ENCODE results near the gene CD9.

Gene CD9

DNA sequence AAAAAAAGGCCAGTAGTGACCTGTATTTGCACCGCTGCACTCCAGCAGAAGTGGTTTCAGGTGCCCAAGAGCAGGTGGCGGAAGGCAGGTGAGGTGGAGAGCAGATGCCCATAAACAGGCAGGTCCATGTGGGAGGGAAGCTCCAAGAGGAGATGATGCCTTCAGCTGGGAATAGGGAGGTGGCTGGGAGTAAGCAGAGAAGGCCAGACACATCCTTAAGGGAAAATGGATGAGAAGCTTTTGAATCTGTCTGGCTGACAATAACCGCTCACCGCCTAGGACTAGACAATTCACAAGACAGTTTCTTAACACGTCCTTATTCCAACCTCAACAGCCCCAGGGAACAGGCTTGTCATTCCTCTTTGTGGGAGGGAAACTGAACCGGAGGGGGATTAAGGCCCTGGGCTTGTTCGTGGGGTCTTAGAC lies 66.4 kb downstream of the CD9 start:
- Histone ChIP-seq H3K9me3 (ENCODE audit: control insufficient read depth, insufficient read depth, low read length) (no peaks in the 10 kb centered on the region), H3K27ac (ENCODE audit: low read length) (no peak overlapping the region), H3K4me1 (ENCODE audit: control insufficient read depth, insufficient read depth, low read length) (peaks cover 4% of the 10 kb centered on the region), H3K4me3 (ENCODE audit: low read length) (no peak overlapping the region), H3K36me3 (ENCODE audit: control insufficient read depth, insufficient read depth, low read length) (no peaks in the 10 kb centered on the region), H3K27me3 (ENCODE audit: control insufficient read depth, insufficient read depth, low read length) (no peaks in the 10 kb centered on the region)
- no CpG with 5 or more reads among the region's 7 CpGs for WGBS (ENCODE audit: insufficient coverage, insufficient read length)
- DNase-seq (ENCODE audit: low read depth, low spot score) = no peak

DNA sequence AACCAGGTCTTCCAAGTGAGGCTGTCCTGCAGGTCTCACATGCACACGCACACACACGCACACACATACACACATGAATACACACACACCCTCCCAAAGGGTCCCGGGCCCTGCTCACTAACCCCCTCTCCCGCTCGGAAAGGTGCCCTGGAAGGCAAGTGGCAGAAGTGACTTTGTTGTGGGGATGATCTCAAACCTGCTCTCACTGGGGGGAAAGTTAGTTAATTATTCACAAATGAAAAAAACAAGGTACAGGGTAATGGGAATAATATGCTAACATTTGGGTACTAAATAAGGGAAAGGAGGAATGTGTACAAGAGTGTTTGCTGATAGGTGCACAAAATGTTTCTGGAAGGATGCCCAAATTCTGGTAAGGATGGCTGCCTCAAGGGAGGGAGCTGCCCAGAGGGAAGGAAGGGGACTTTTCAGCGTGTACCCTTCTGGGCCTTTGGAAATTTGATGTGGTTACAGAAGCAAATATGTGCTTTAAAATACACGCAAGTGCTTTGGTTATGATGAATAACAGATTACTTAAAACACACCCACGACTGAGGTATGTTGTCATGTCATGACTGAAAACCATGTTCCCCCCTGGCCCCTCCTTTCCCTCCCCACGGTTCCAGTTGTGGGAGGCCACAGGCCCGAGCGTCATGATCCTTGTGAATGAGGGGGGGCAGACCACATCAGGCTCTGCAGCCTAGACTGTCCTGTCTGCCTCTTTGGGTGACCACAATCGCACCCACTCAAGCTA lies 66.9 kb downstream of the CD9 start:
- no peak overlapping the region for H3K4me3 ChIP-seq (ENCODE audit: low read length)
- no peak for DNase-seq (ENCODE audit: low read depth, low spot score)
- WGBS (ENCODE audit: insufficient coverage, insufficient read length) = no CpG with 5 or more reads among the region's 12 CpGs
- no peaks in the 10 kb centered on the region for H3K27me3 ChIP-seq (ENCODE audit: control insufficient read depth, insufficient read depth, low read length)
- peaks cover 4% of the 10 kb centered on the region for H3K4me1 ChIP-seq (ENCODE audit: control insufficient read depth, insufficient read depth, low read length)
- no peaks in the 10 kb centered on the region for H3K9me3 ChIP-seq (ENCODE audit: control insufficient read depth, insufficient read depth, low read length)
- H3K36me3 ChIP-seq (ENCODE audit: control insufficient read depth, insufficient read depth, low read length) = no peaks in the 10 kb centered on the region
- no peak overlapping the region for H3K27ac ChIP-seq (ENCODE audit: low read length)

DNA sequence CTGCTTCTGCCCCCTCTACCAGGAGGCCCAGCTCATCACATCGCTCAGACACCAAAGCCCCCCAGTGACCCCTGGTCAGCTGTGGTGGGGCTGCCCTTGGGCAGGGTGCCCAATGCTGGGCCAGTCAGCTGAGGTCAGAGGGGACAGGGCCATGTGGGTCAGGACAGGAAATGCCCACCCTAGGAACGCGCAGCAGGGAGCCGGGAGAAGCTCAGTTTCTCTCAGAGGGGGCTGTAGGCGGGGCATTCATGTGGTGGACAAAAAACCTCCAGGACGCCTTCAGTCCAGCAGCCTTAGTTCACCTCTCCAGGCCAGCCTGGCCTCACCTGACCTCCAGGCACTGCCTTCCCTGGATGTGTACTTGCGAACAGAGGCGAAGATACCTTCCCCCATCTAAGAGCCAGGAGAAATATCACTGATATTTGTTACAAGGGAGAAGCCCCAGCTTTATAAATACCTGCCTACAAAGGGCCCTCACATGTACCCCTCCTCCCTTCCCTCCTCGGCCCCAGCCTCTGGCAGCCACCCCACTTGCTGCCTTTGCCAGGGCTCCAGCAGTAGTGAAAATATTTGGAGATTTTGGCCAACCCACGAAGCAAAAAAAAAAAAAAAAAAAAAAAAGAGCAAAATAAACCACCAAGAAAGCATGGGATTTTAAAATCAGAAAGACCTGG lies 68.4 kb downstream of the CD9 start:
- Histone ChIP-seq H3K4me1 (ENCODE audit: control insufficient read depth, insufficient read depth, low read length) (peaks cover 15% of the 10 kb centered on the region), H3K9me3 (ENCODE audit: control insufficient read depth, insufficient read depth, low read length) (no peaks in the 10 kb centered on the region), H3K4me3 (ENCODE audit: low read length) (no peak overlapping the region), H3K27me3 (ENCODE audit: control insufficient read depth, insufficient read depth, low read length) (no peaks in the 10 kb centered on the region), H3K27ac (ENCODE audit: low read length) (no peak overlapping the region), H3K36me3 (ENCODE audit: control insufficient read depth, insufficient read depth, low read length) (no peaks in the 10 kb centered on the region)
- no peak for DNase-seq (ENCODE audit: low read depth, low spot score)
- no CpG with 5 or more reads among the region's 10 CpGs for WGBS (ENCODE audit: insufficient coverage, insufficient read length)

DNA sequence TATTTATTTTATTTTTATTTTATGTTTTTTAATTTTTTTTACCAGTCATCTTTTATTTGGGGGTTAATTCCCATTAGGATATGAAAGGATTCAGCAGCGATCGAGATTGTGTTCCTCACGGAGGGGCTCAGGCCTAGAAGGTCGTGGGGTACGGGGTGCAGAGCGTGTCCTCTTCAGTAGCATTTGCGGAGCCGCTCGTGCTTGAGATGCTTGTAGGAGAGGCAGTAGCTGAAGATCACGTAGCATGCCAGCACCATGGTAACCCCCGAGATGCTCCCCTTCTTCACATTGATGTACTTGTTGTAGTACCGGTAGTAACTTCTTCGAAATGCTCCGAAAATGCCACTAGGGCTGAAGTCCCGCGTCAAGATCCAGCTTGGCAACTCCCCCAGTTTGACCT lies 69.8 kb downstream of the CD9 start:
- no CpG with 5 or more reads among the region's 16 CpGs for WGBS (ENCODE audit: insufficient coverage, insufficient read length)
- peaks cover 18% of the 10 kb centered on the region for H3K4me1 ChIP-seq (ENCODE audit: control insufficient read depth, insufficient read depth, low read length)
- H3K27me3 ChIP-seq (ENCODE audit: control insufficient read depth, insufficient read depth, low read length) = no peaks in the 10 kb centered on the region
- no peak overlapping the region for H3K4me3 ChIP-seq (ENCODE audit: low read length)
- DNase-seq (ENCODE audit: low read depth, low spot score) = no peak
- no peaks in the 10 kb centered on the region for H3K9me3 ChIP-seq (ENCODE audit: control insufficient read depth, insufficient read depth, low read length)
- no peaks in the 10 kb centered on the region for H3K36me3 ChIP-seq (ENCODE audit: control insufficient read depth, insufficient read depth, low read length)
- H3K27ac ChIP-seq (ENCODE audit: low read length) = no peak overlapping the region

DNA sequence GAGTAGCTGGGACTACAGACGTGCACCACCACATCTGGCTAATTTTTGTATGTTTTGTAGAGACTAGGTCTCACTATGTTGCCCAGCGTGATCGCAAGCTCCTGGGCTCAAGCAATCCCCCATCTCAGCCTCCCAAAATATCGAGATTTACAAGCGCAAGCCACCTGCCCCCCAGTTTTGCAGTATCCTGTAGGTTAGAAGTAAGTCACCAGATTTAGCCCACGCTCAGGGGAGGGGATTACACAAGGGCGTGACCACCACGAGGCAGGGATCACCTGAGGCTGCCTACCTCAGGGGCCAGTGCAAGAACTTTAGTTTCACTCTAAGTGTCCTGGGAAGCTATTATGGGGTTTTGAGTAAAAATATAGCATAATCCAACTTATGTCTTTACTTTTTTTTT lies 71.1 kb downstream of the CD9 start:
- DNase-seq (ENCODE audit: low read depth, low spot score) = no peak
- H3K4me3 ChIP-seq (ENCODE audit: low read length) = no peak overlapping the region
- no CpG with 5 or more reads among the region's 8 CpGs for WGBS (ENCODE audit: insufficient coverage, insufficient read length)
- no peaks in the 10 kb centered on the region for H3K27me3 ChIP-seq (ENCODE audit: control insufficient read depth, insufficient read depth, low read length)
- no peak overlapping the region for H3K27ac ChIP-seq (ENCODE audit: low read length)
- no peaks in the 10 kb centered on the region for H3K36me3 ChIP-seq (ENCODE audit: control insufficient read depth, insufficient read depth, low read length)
- no peaks in the 10 kb centered on the region for H3K9me3 ChIP-seq (ENCODE audit: control insufficient read depth, insufficient read depth, low read length)
- peaks cover 18% of the 10 kb centered on the region for H3K4me1 ChIP-seq (ENCODE audit: control insufficient read depth, insufficient read depth, low read length)

DNA sequence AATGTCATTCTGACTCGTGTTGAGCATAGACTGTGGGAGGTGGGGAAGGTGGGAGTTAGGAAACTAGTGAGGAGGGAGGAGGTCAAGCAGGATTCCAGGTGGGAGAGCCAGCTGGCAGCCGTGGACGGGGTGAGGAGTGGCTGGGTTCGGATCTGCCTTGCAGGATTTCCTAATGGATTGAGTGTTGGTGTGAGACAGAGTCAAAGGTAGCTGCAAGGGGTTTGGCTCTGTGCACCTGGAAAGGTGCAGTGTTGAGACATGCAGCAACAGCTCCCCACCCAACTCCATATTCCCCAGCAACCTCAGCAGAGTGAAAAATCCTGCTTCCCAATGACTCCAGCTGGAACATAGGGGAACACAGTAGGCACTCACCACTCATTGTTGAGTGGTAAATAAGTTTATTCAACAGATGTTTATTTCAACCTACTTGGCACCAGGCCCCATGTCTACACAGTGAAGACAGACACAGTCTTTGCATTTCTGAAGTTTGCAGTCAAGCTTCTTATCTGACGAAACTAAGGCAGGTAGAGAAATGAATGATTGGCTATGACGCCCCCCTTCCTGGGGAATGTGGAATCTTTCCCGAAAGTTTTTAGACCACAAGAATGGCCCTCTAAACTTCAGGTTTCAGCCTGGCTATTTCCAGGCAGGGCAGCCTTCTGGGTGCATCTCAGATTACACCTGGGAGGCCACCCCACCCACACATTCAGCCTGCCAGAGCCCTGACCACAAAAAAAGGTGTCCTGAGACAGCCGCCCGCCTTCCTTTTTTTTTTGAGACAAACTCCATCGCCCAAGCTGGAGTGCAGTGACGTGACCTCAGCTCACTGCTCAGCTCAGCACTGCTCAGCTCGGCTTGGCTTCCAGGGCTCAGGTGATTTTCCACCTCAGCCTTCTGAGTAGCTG lies 72.4 kb downstream of the CD9 start:
- Histone ChIP-seq H3K4me1 (ENCODE audit: control insufficient read depth, insufficient read depth, low read length) (peaks cover 18% of the 10 kb centered on the region), H3K36me3 (ENCODE audit: control insufficient read depth, insufficient read depth, low read length) (no peaks in the 10 kb centered on the region), H3K4me3 (ENCODE audit: low read length) (no peak overlapping the region), H3K9me3 (ENCODE audit: control insufficient read depth, insufficient read depth, low read length) (no peaks in the 10 kb centered on the region), H3K27me3 (ENCODE audit: control insufficient read depth, insufficient read depth, low read length) (no peaks in the 10 kb centered on the region), H3K27ac (ENCODE audit: low read length) (no peak overlapping the region)
- WGBS (ENCODE audit: insufficient coverage, insufficient read length) = no CpG with 5 or more reads among the region's 12 CpGs
- DNase-seq (ENCODE audit: low read depth, low spot score) = no peak

DNA sequence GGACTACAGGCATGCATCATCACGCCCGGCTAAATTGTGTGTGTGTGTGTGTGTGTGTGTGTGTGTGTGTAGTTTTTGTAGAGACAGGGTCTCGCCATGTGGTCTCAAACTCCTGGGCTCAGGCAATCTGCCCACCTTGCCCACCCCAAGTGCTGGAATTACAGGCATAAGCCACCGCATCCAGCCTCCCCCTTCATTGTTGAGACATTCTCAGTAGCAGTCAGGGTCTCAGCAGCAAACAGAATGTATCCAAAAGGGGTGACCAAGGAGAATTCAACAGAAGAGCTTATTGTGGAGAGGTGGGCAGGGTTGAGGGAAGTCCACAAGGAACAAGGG lies 73.0 kb downstream of the CD9 start:
- H3K4me1 ChIP-seq (ENCODE audit: control insufficient read depth, insufficient read depth, low read length) = peaks cover 21% of the 10 kb centered on the region
- no peaks in the 10 kb centered on the region for H3K9me3 ChIP-seq (ENCODE audit: control insufficient read depth, insufficient read depth, low read length)
- H3K27ac ChIP-seq (ENCODE audit: low read length) = no peak overlapping the region
- no peaks in the 10 kb centered on the region for H3K27me3 ChIP-seq (ENCODE audit: control insufficient read depth, insufficient read depth, low read length)
- no peaks in the 10 kb centered on the region for H3K36me3 ChIP-seq (ENCODE audit: control insufficient read depth, insufficient read depth, low read length)
- DNase-seq (ENCODE audit: low read depth, low spot score) = no peak
- WGBS (ENCODE audit: insufficient coverage, insufficient read length) = no CpG with 5 or more reads among the region's 4 CpGs
- no peak overlapping the region for H3K4me3 ChIP-seq (ENCODE audit: low read length)

DNA sequence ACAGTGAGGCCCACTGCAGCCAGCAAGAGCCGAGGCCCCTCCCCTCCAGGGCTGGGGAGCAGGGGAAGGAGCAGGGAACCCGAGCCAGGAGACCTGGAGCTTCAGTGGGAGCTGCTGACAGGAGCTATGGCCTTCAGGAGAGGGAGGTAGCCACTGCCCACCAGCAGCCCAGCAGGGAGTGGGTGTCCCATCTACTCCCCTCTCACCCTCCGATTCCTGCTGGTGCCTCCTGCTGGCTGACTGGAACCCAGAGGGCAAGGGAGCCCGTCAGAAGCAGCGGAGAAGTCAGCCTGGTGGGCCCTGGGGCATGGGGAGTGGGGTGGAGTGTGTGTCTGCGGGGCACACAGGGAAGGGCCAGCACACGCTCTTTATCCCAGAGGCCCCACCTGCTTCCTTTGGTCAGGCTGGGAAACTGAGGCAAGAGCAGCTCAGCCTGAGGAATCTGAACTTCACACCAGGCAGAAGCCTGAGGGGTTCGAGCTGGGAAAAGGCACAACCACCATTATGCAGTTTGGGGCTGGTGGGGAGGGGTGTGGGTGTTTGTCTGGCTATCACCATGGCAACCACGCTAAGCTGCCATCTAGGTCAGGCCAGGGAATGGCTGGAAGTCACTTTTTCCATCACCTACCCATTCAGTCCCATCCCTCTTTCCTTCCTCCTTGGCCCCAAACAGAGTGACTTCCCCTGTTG lies 73.5 kb downstream of the CD9 start:
- no peak overlapping the region for H3K4me3 ChIP-seq (ENCODE audit: low read length)
- no peaks in the 10 kb centered on the region for H3K27me3 ChIP-seq (ENCODE audit: control insufficient read depth, insufficient read depth, low read length)
- H3K27ac ChIP-seq (ENCODE audit: low read length) = no peak overlapping the region
- H3K36me3 ChIP-seq (ENCODE audit: control insufficient read depth, insufficient read depth, low read length) = no peaks in the 10 kb centered on the region
- WGBS (ENCODE audit: insufficient coverage, insufficient read length) = no CpG with 5 or more reads among the region's 9 CpGs
- peaks cover 19% of the 10 kb centered on the region for H3K4me1 ChIP-seq (ENCODE audit: control insufficient read depth, insufficient read depth, low read length)
- DNase-seq (ENCODE audit: low read depth, low spot score) = no peak
- no peaks in the 10 kb centered on the region for H3K9me3 ChIP-seq (ENCODE audit: control insufficient read depth, insufficient read depth, low read length)

DNA sequence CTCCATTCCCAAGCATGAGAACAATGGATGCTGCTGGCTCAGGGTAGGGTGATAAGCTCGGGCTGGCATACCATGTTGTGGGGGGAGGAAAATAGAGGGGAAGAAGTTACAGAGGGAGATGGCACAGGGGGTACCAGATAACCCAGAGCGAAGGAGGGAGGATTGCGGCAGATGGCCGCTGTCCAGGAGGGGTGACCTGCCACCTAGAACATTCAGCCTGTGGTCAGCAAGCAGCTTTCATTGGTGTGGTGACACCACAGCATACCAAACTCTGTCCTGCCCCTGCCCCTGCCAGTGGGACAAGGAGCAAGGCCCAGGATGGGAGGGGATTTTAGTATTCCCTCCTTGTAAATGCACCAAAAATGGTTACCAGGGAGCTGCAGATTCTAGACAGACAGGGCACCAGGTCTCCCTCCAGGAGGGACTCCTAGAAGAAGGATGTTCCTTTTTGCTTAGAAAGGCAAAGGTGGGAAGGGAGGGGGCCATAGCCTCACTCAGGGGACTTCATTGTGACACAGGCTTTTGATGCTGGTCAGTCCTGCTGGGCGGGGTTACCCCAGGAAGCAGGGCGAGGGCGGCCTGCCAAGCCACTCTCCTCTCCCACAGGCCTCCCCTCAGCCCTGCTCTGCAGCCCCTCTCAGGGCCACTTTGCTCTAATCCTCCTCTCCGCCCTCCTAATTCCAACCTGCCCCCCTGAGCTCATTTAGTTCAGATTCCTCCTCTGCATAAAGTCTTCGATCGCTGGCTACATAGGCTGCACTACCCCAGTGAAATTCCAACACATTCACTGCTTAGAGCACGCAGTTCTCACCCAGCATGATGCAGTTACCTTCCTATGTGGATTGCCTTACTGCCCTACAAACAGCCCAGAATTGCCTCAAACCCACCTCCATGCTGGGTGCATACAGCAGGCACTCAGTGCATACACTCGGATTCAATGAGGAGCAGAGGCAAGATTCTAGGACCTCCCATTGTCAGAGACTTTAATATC lies 74.3 kb downstream of the CD9 start:
- no peak overlapping the region for H3K27ac ChIP-seq (ENCODE audit: low read length)
- peaks cover 19% of the 10 kb centered on the region for H3K4me1 ChIP-seq (ENCODE audit: control insufficient read depth, insufficient read depth, low read length)
- no peak for DNase-seq (ENCODE audit: low read depth, low spot score)
- H3K9me3 ChIP-seq (ENCODE audit: control insufficient read depth, insufficient read depth, low read length) = no peaks in the 10 kb centered on the region
- whole genome bisulfite sequencing (ENCODE audit: insufficient coverage, insufficient read length) = no CpG with 5 or more reads among the region's 12 CpGs
- no peak overlapping the region for H3K4me3 ChIP-seq (ENCODE audit: low read length)
- no peaks in the 10 kb centered on the region for H3K36me3 ChIP-seq (ENCODE audit: control insufficient read depth, insufficient read depth, low read length)
- H3K27me3 ChIP-seq (ENCODE audit: control insufficient read depth, insufficient read depth, low read length) = no peaks in the 10 kb centered on the region
